Neural progenitor cell (in vitro differentiated cells): ENCODE measurements around the gene LRRC59. TPM values are rescaled to one million over a fixed set of nuclear protein-coding genes. Genes with fewer than 3 reads are reported as not detected.

Experiments used
- DNase-seq: peaks from one replicate; pipeline ENCODE4 v3.0.0-alpha.2; 2016; ENCODE audit warnings: low spot score
- H2AFZ ChIP-seq: fragments of 200-600 bp; sonication (generic); replicated peaks from 2 replicates; pipeline ENCODE4 v1.6.1; 2016; ENCODE audit warnings: antibody characterized with exemption
- H3F3A ChIP-seq: fragments of 200-600 bp; sonication (generic); 2 replicates; pipeline ENCODE4 v1.6.1; 2016; ENCODE audit warnings: antibody characterized with exemption, low read depth
- H3K27ac ChIP-seq: fragments of 200-600 bp; sonication (generic); 2 replicates; pipeline ENCODE4 v1.5.1; 2016; ENCODE audit warnings: mild to moderate bottlenecking
- H3K27me3 ChIP-seq: fragments of 200-600 bp; sonication (generic); 2 replicates; pipeline ENCODE4 v1.6.1; 2016; ENCODE audit warnings: mild to moderate bottlenecking, moderate library complexity
- H3K36me3 ChIP-seq: fragments of 200-600 bp; sonication (generic); 2 replicates; pipeline ENCODE4 v1.5.1; 2016
- H3K4me1 ChIP-seq: fragments of 200-600 bp; sonication (generic); 2 replicates; pipeline ENCODE4 v1.6.1; 2016; ENCODE audit warnings: mixed run types
- H3K4me2 ChIP-seq: fragments of 200-600 bp; sonication (generic); 2 replicates; pipeline ENCODE4 v1.6.1; 2016
- H3K4me3 ChIP-seq: fragments of 200-600 bp; sonication (generic); 2 replicates; pipeline ENCODE4 v1.5.1; 2016
- H3K79me2 ChIP-seq: fragments of 200-600 bp; sonication (generic); 2 replicates; pipeline ENCODE4 v1.6.1; 2016; ENCODE audit warnings: low read depth
- H3K9ac ChIP-seq: fragments of 200-600 bp; sonication (generic); 2 replicates; pipeline ENCODE4 v1.6.1; 2016
- H3K9me3 ChIP-seq: fragments of 200-600 bp; sonication (generic); 2 replicates; pipeline ENCODE4 v1.5.1; 2016; ENCODE audit warnings: low read depth
- H4K20me1 ChIP-seq: fragments of 200-600 bp; sonication (generic); 2 replicates; pipeline ENCODE4 v1.6.1; 2016; ENCODE audit warnings: low read depth
- H3K27ac Mint-ChIP-seq: 3 replicates; pipeline ENCODE4 v1.8.0; 2021; ENCODE audit warnings: mixed read lengths
- H3K27me3 Mint-ChIP-seq: 2 replicates; pipeline ENCODE4 v1.8.0; 2022; ENCODE audit warnings: low read depth, mild to moderate bottlenecking, inconsistent platforms, moderate library complexity, mixed read lengths; ENCODE audit not compliant: insufficient read depth
- H3K36me3 Mint-ChIP-seq: 3 replicates; pipeline ENCODE4 v1.8.0; 2021; ENCODE audit warnings: mixed read lengths
- H3K4me1 Mint-ChIP-seq: 3 replicates; pipeline ENCODE4 v1.8.0; 2021; ENCODE audit warnings: mixed read lengths
- H3K4me3 Mint-ChIP-seq: 3 replicates; pipeline ENCODE4 v1.8.0; 2021; ENCODE audit warnings: mild to moderate bottlenecking, moderate library complexity, mixed read lengths
- H3K9me3 Mint-ChIP-seq: 3 replicates; pipeline ENCODE4 v1.8.0; 2020; ENCODE audit warnings: mixed read lengths
- CTCF ChIP-seq: fragments of 200-600 bp; sonication (generic); IDR thresholded peaks from 2 replicates; pipeline ENCODE4 v1.5.1; 2017; ENCODE audit warnings: antibody characterized with exemption, mild to moderate bottlenecking
- EZH2 ChIP-seq: fragments of 200-600 bp; sonication (generic); IDR thresholded peaks from 2 replicates; pipeline ENCODE4 v1.6.1; 2017; ENCODE audit warnings: antibody characterized with exemption, mild to moderate bottlenecking, moderate library complexity
- EZH2phosphoT487 ChIP-seq: fragments of 200-600 bp; sonication (generic); IDR thresholded peaks from 2 replicates; pipeline ENCODE4 v1.6.1; 2017; ENCODE audit warnings: antibody characterized with exemption
- total RNA-seq: library from RNA; depleted of rRNA; stranded (reverse); fragments of >200 nt; gene quantifications from 2 replicates; pipeline ENCODE4 v1.2.3, GENCODE V29; 2015; ENCODE audit warnings: low replicate concordance

Gene LRRC59
- total RNA-seq, 1 donor from 2014 or later: 57.0 TPM

GRCh38 chr17:50367401-50367800 is 29.9 kb downstream of the LRRC59 start:
- Histone ChIP-seq H3F3A (peaks cover 28% of the 10 kb centered on the region), H3K9ac (no peak overlapping the region), H3K4me1 (peaks cover 12% of the 10 kb centered on the region), H3K36me3 (peaks cover 7% of the 10 kb centered on the region), H2AFZ (no peak overlapping the region), H3K4me2 (no peak overlapping the region), H3K4me3 (no peak overlapping the region), H3K79me2 (peaks cover 19% of the 10 kb centered on the region), H4K20me1 (peaks cover 37% of the 10 kb centered on the region), H3K9me3 (no peaks in the 10 kb centered on the region), H3K27ac (no peak overlapping the region), H3K27me3 (no peaks in the 10 kb centered on the region)
- H3K9me3 Mint-ChIP-seq: no peaks in the 10 kb centered on the region
- H3K4me1 Mint-ChIP-seq: peaks cover 39% of the 10 kb centered on the region
- DNase-seq: no peak
- no peak overlapping the region for H3K4me3 Mint-ChIP-seq
- TF ChIP-seq EZH2phosphoT487: no peak
- TF ChIP-seq CTCF: no peak
- TF ChIP-seq EZH2: no peak
- H3K36me3 Mint-ChIP-seq: peaks cover 21% of the 10 kb centered on the region
- peaks cover 6% of the 10 kb centered on the region for H3K27me3 Mint-ChIP-seq
- no peak overlapping the region for H3K27ac Mint-ChIP-seq

- Histone ChIP-seq H3K27me3 (no peaks in the 10 kb centered on the region), H3K9ac (no peak overlapping the region), H3K4me2 (no peak overlapping the region), H3K27ac (no peak overlapping the region), H3K4me1 (peaks cover 14% of the 10 kb centered on the region), H3K79me2 (peaks cover 3% of the 10 kb centered on the region), H3K4me3 (no peak overlapping the region), H3F3A (peaks cover 31% of the 10 kb centered on the region), H2AFZ (no peak overlapping the region), H3K36me3 (peaks cover 7% of the 10 kb centered on the region), H3K9me3 (no peaks in the 10 kb centered on the region), H4K20me1 (peaks cover 50% of the 10 kb centered on the region)
- H3K27ac Mint-ChIP-seq: peak overlapping the region; percentile 39
- peaks cover 12% of the 10 kb centered on the region for H3K27me3 Mint-ChIP-seq
- no peak for TF ChIP-seq CTCF
- no peak for TF ChIP-seq EZH2phosphoT487
- TF ChIP-seq EZH2: no peak
- peaks cover 40% of the 10 kb centered on the region for H3K4me1 Mint-ChIP-seq
- peaks cover 19% of the 10 kb centered on the region for H3K36me3 Mint-ChIP-seq
- H3K9me3 Mint-ChIP-seq: no peaks in the 10 kb centered on the region
- no peak overlapping the region for H3K4me3 Mint-ChIP-seq
- DNase-seq: no peak
These were observed 31.5 kb downstream of the LRRC59 start for GRCh38 chr17:50365649-50366393.

- peaks cover 14% of the 10 kb centered on the region for H3K4me1 ChIP-seq
- H3K36me3 ChIP-seq: peaks cover 7% of the 10 kb centered on the region
- no peak overlapping the region for H3K27ac ChIP-seq
- Mint-ChIP-seq H3K36me3 (peaks cover 15% of the 10 kb centered on the region), H3K9me3 (no peaks in the 10 kb centered on the region), H3K27ac (peak overlapping the region; percentile 81), H3K27me3 (peaks cover 11% of the 10 kb centered on the region), H3K4me3 (no peak overlapping the region), H3K4me1 (peaks cover 40% of the 10 kb centered on the region)
- H3K27me3 ChIP-seq: no peaks in the 10 kb centered on the region
- no peak overlapping the region for H3K4me2 ChIP-seq
- no peak overlapping the region for H3K9ac ChIP-seq
- no peak overlapping the region for H3K4me3 ChIP-seq
- H2AFZ ChIP-seq: no peak overlapping the region
- no peaks in the 10 kb centered on the region for H3K79me2 ChIP-seq
- peaks cover 31% of the 10 kb centered on the region for H3F3A ChIP-seq
- H3K9me3 ChIP-seq: no peaks in the 10 kb centered on the region
- peaks cover 50% of the 10 kb centered on the region for H4K20me1 ChIP-seq
- no peak for DNase-seq
- TF ChIP-seq EZH2: no peak
- TF ChIP-seq CTCF: no peak
These were observed 32.2 kb downstream of the LRRC59 start for GRCh38 chr17:50365165-50365564.
